GM18505 (cell line): ENCODE data around the gene PHGDH.
"Not testable (repeated sequence)": the region's sequence is repeated elsewhere in the genome, so short reads cannot be mapped to it uniquely, and the experiment has no call there.

ENCODE experiments used
- ATAC-seq: cut with Tn5 transposase; IDR thresholded peaks from one replicate; pipeline ENCODE4 v1.9.1; 2021; ENCODE audit not compliant: unreplicated experiment
- POLR2A ChIP-seq: IDR thresholded peaks from 4 replicates; pipeline ENCODE4 v1.6.1; 2011; ENCODE audit warnings: borderline replicate concordance; ENCODE audit not compliant: insufficient read depth, insufficient read length; ENCODE audit errors: extremely low read depth

PHGDH gene

GRCh38 chr1:119773711-119774241, 62.0 kb downstream of the PHGDH start:
- no peak for TF ChIP-seq POLR2A

DNA sequence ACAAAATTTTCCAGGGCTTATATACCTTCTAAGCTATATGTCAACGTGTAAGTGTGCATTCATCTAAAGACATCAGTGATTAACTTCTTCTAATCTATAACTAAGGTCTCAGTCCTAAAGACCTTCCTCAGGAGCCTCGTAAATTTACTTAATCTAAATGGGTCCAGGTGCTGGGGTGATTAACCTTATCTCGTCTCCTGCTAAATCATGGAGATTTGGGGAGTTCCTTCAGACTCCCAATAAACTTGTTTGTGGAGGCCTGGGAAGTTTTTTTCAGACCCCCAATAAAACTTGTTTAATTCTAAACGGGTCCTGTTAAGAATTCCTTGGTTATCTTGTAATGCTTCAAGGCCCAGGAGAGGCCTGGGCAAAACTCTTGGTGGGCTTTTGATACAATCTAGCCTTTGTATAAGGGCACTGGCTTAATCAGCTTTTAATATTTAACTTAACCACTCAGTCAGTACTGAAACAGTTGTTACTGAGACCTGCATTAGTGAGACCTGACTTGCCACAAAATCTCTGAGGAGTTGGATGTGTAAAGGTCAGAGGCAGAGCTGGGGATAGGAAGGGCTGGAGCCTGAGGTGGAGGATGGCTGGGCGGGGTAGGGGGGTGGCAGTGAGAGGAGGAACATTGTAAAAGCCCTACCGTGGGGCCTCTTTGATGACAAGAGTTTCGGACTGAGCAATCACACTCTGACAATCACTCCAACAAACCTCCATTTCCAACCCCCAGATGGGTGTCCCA, 63.2 kb downstream of the PHGDH start:
- ATAC-seq: no peak
- TF ChIP-seq POLR2A: no peak

More at GRCh38 chr1:119773711-119774241, 62.0 kb downstream of the PHGDH start:
- ATAC-seq: no peak

GRCh38 chr1:119778359-119778758, 66.6 kb downstream of the PHGDH start:
- no peak for ATAC-seq
- TF ChIP-seq POLR2A: no peak

- no peak for ATAC-seq
- TF ChIP-seq POLR2A: no peak
Measured at GRCh38 chr1:119778886-119779560, 67.3 kb downstream of the PHGDH start.

- no peak for TF ChIP-seq POLR2A
- ATAC-seq: no peak
Measured at GRCh38 chr1:119779869-119780356, 68.2 kb downstream of the PHGDH start.

GRCh38 chr1:119781434-119782210, 69.9 kb downstream of the PHGDH start:
- TF ChIP-seq POLR2A: no peak
- no peak for ATAC-seq

DNA sequence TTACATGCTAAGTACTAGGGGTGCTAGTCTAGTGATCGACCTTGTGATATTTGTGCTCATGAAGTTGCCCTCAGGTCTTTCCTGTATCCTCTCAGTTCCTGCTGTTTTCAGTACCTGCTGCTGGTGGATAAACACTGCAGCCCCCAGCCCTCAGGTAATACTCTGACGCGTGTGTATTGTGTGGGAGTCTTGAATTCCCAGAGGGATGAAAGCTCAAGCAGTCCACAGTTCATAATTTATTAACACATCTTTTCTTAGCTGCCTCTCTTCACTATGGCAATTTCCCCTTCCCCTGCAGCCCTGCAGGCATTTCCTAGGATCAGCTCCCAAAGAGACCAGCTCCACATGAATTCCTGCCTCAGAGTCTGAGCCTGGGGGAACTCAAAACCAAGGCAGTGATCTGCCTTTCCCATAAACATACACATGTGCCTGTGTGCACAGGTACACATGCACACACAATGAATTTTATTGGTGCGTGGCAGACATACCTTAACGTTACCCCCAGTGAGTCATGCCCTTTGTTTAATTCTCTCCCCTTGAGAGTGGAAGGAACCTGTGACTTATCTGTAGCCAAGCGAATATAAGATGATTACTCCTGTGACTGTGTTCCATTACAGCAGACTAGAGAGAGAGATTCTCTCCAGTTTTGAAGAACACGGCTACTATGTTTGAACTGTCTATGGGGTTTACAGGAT, 71.0 kb downstream of the PHGDH start:
- no peak for ATAC-seq

GRCh38 chr1:119783354-119784185, 71.8 kb downstream of the PHGDH start:
- no peak for ATAC-seq
- no peak for TF ChIP-seq POLR2A

More for the DNA sequence above, 71.0 kb downstream of the PHGDH start:
- no peak for TF ChIP-seq POLR2A

- no peak for TF ChIP-seq POLR2A
- no peak for ATAC-seq
Measured at GRCh38 chr1:119784191-119784781, 72.6 kb downstream of the PHGDH start.

GRCh38 chr1:119786046-119786445, 74.3 kb downstream of the PHGDH start:
- ATAC-seq: not testable (repeated sequence)

DNA sequence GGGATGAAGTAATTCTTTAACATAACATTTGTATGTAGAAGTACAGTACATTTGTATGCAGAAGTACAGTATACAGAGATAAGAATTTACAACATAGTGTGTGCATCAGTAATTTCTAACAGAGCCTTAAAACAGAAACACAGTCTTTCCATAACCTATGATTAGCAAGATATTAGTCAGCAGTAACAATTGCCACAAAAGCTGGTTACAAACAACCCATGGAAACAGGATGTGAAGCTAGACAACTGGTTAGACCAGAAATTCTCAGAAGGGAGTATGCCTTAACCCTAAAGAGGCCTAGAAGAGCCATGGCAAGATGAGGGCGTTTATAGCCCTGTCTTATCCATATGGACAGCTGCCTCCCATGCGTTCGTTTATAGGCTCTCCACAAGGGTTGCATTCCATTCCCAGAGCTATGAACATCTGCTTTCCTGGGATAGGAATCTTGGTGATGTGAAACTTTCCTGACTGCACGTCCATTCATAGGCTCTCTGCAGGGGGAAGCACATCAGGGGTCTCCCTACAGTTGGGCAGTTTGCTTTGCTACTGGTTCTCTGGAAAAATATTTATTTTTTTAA, 74.8 kb downstream of the PHGDH start:
- not testable (repeated sequence) for ATAC-seq
